HEK293T (cell line): ENCODE measurements around the gene OPALIN.
A peak's percentile ranks its signal among the peaks of the same experiment; 100 is the strongest.

Experiments
- CTCF ChIA-PET: fragments of 350-600 bp; formaldehyde crosslinking; extraction: SDS; loops from one replicate; lab custom pipeline; 2021; ENCODE audit warnings: antibody characterized with exemption, inconsistent platforms; lab: Yijun Ruan, JAX
- POLR2A ChIA-PET: fragments of 350-600 bp; formaldehyde crosslinking; extraction: SDS; loops from one replicate; lab custom pipeline; 2020; ENCODE audit warnings: antibody characterized with exemption, inconsistent platforms; lab: Yijun Ruan, JAX
- DNase-seq: peaks from one replicate; pipeline ENCODE4 v3.0.0; 2012; ENCODE audit warnings: mixed read lengths; ENCODE audit errors: extremely low spot score
- ARNT ChIP-seq: fragments of 450-650 bp; IDR thresholded peaks from 2 replicates; pipeline ENCODE4 v1.6.1; 2017; ENCODE audit warnings: mild to moderate bottlenecking
- BHLHE40 ChIP-seq: fragments of 450-650 bp; IDR thresholded peaks from 2 replicates; pipeline ENCODE4 v1.6.1; 2016; ENCODE audit warnings: mild to moderate bottlenecking, moderate library complexity, borderline replicate concordance
- CTBP1 ChIP-seq: fragments of 450-650 bp; IDR thresholded peaks from 2 replicates; pipeline ENCODE4 v1.6.1; 2016; ENCODE audit warnings: borderline replicate concordance
- ELF4 ChIP-seq: fragments of 450-650 bp; IDR thresholded peaks from 2 replicates; pipeline ENCODE4 v1.6.1; 2017; ENCODE audit warnings: antibody characterized with exemption
- FOXA1 ChIP-seq: fragments of 450-650 bp; IDR thresholded peaks from 2 replicates; pipeline ENCODE4 v1.6.1; 2016; ENCODE audit warnings: mild to moderate bottlenecking
- FOXK2 ChIP-seq: fragments of 450-650 bp; IDR thresholded peaks from 2 replicates; pipeline ENCODE4 v1.6.1; 2016; ENCODE audit warnings: mild to moderate bottlenecking
- FOXM1 ChIP-seq: fragments of 450-650 bp; IDR thresholded peaks from 2 replicates; pipeline ENCODE4 v1.6.1; 2017; ENCODE audit warnings: mild to moderate bottlenecking, borderline replicate concordance
- HDGF ChIP-seq: fragments of 450-650 bp; IDR thresholded peaks from 2 replicates; pipeline ENCODE4 v1.6.1; 2017; ENCODE audit warnings: antibody characterized with exemption, borderline replicate concordance
- L3MBTL2 ChIP-seq: fragments of 450-650 bp; conservative IDR thresholded peaks from 2 replicates; pipeline ENCODE4 v1.6.1; 2016; ENCODE audit warnings: mild to moderate bottlenecking
- LEF1 ChIP-seq: fragments of 450-650 bp; IDR thresholded peaks from 2 replicates; pipeline ENCODE4 v1.6.1; 2017; ENCODE audit warnings: mild to moderate bottlenecking, borderline replicate concordance
- NFRKB ChIP-seq: fragments of 450-650 bp; IDR thresholded peaks from 2 replicates; pipeline ENCODE4 v1.6.1; 2016; ENCODE audit warnings: mild to moderate bottlenecking, moderate library complexity
- PKNOX1 ChIP-seq: fragments of 450-650 bp; IDR thresholded peaks from 2 replicates; pipeline ENCODE4 v1.6.1; 2016
- SP1 ChIP-seq: fragments of 450-650 bp; IDR thresholded peaks from 2 replicates; pipeline ENCODE4 v1.6.1; 2017
- SUZ12 ChIP-seq: fragments of 450-650 bp; IDR thresholded peaks from 2 replicates; pipeline ENCODE4 v1.6.1; 2016; ENCODE audit warnings: mild to moderate bottlenecking
- TARDBP ChIP-seq: fragments of 450-650 bp; IDR thresholded peaks from 2 replicates; pipeline ENCODE4 v1.6.1; 2016
- ZNF384 ChIP-seq: fragments of 450-650 bp; IDR thresholded peaks from 2 replicates; pipeline ENCODE4 v1.6.1; 2016

The OPALIN gene

GRCh38 chr10:96379758-96380157, 21.0 kb upstream of the OPALIN start:
- no peak for DNase-seq
- POLR2A ChIA-PET = no interaction called here
- CTCF ChIA-PET = no interaction called here
- TF ChIP-seq NFRKB = no peak
- no peak for TF ChIP-seq FOXM1
- no peak for TF ChIP-seq ELF4

GRCh38 chr10:96378741-96379140, 19.9 kb upstream of the OPALIN start:
- ChIA-PET CTCF (no interaction called here), POLR2A (no interaction called here)
- no peak for TF ChIP-seq FOXK2
- TF ChIP-seq TARDBP = no peak
- no peak for TF ChIP-seq SUZ12
- no peak for TF ChIP-seq NFRKB
- no peak for TF ChIP-seq PKNOX1
- no peak for TF ChIP-seq BHLHE40
- DNase-seq = no peak

GRCh38 chr10:96377816-96378294, 19.1 kb upstream of the OPALIN start:
- no peak for TF ChIP-seq PKNOX1
- TF ChIP-seq FOXA1 = no peak
- no peak for TF ChIP-seq BHLHE40
- no peak for TF ChIP-seq ZNF384
- TF ChIP-seq FOXK2 = no peak
- no peak for TF ChIP-seq SP1
- TF ChIP-seq CTBP1 = no peak
- TF ChIP-seq TARDBP = no peak
- CTCF ChIA-PET = interaction anchor here (0.6 to 1.1 kb wide), 2 partner anchors 9 to 136 kb away, joined by 3 read pairs; no protein-coding TSS in a partner anchor
- no peak for DNase-seq
- POLR2A ChIA-PET = no interaction called here

GRCh38 chr10:96376483-96376882, 17.7 kb upstream of the OPALIN start:
- ChIA-PET CTCF (interaction anchor here (1.1 to 2.6 kb wide), 2 partner anchors 12 to 138 kb away, joined by 3 to 11 read pairs; no protein-coding TSS in a partner anchor), POLR2A (no interaction called here)
- TF ChIP-seq BHLHE40 = no peak
- TF ChIP-seq L3MBTL2 = no peak
- TF ChIP-seq ZNF384 = no peak
- no peak for TF ChIP-seq PKNOX1
- no peak for TF ChIP-seq HDGF
- DNase-seq = no peak

GRCh38 chr10:96374985-96375830, 16.4 kb upstream of the OPALIN start:
- TF ChIP-seq HDGF (no peak), FOXM1 (no peak), SUZ12 (no peak), L3MBTL2 (peak; percentile 91)
- peak; percentile 98 for DNase-seq
- POLR2A ChIA-PET = no interaction called here
- CTCF ChIA-PET = interaction anchor here (0.7 to 2.6 kb wide), 8 partner anchors 10 to 169 kb away, joined by 3 to 11 read pairs (median 3); partner anchors contain the start of gene OPALIN

- CTCF ChIA-PET = interaction anchor here (0.8 to 2.6 kb wide), 7 partner anchors 10 to 170 kb away, joined by 3 to 11 read pairs (median 3); no protein-coding TSS in a partner anchor
- TF ChIP-seq SP1 (no peak), FOXK2 (no peak), BHLHE40 (no peak), LEF1 (no peak), HDGF (no peak), ZNF384 (no peak), NFRKB (no peak), L3MBTL2 (no peak), PKNOX1 (no peak), ARNT (no peak), CTBP1 (no peak), FOXM1 (no peak)
- no peak for DNase-seq
- POLR2A ChIA-PET = interaction anchor here (0.6 kb wide), 1 partner anchor 9 kb away, joined by 3 read pairs; no protein-coding TSS in a partner anchor
Measured at GRCh38 chr10:96374639-96374984, 15.8 kb upstream of the OPALIN start.
